Activated T-helper 17 cell treated with anti-CD3 and anti-CD28 coated beads, Interleukin-2, amount 50 U/mL, for 72 hours (primary cell): ENCODE measurements around the gene SELENOO. TPM values are rescaled to one million over a fixed set of nuclear protein-coding genes. Genes with fewer than 3 reads are reported as not detected.

Experiments used
- ATAC-seq: fragments of 150-1000 bp; cut with Tn5 transposase; replicated peaks from 2 replicates; pipeline ENCODE4 v1.10.0; 2021; ENCODE audit warnings: mild to moderate bottlenecking, moderate library complexity
- H3K27ac Mint-ChIP-seq: one replicate; pipeline ENCODE4 v1.8.0; 2022; ENCODE audit warnings: mixed read lengths
- H3K27me3 Mint-ChIP-seq: one replicate; pipeline ENCODE4 v1.8.0; 2022; ENCODE audit warnings: mixed read lengths
- H3K36me3 Mint-ChIP-seq: one replicate; pipeline ENCODE4 v1.8.0; 2022; ENCODE audit warnings: low read depth, mild to moderate bottlenecking, mixed read lengths
- H3K4me1 Mint-ChIP-seq: one replicate; pipeline ENCODE4 v1.8.0; 2022; ENCODE audit warnings: mixed read lengths
- H3K4me3 Mint-ChIP-seq: one replicate; pipeline ENCODE4 v1.8.0; 2022; ENCODE audit warnings: mild to moderate bottlenecking, mixed read lengths
- H3K9me3 Mint-ChIP-seq: one replicate; pipeline ENCODE4 v1.8.0; 2022; ENCODE audit warnings: mixed read lengths
- total RNA-seq, 2 donors: library from RNA; stranded (reverse); gene quantifications; one replicate each; pipeline ENCODE4 v1.2.3, GENCODE V29; 2022

SELENOO gene
- total RNA-seq, 2 donors from 2014 or later: 16.5 to 26.7 TPM

GRCh38 chr22:50260434-50260800 is 59.6 kb downstream of the SELENOO start:
- Mint-ChIP-seq H3K36me3 (no peaks in the 10 kb centered on the region), H3K4me1 (no peaks in the 10 kb centered on the region), H3K4me3 (no peak overlapping the region), H3K27ac (no peak overlapping the region), H3K27me3 (peaks cover 10% of the 10 kb centered on the region), H3K9me3 (no peaks in the 10 kb centered on the region)
- no peak for ATAC-seq

DNA sequence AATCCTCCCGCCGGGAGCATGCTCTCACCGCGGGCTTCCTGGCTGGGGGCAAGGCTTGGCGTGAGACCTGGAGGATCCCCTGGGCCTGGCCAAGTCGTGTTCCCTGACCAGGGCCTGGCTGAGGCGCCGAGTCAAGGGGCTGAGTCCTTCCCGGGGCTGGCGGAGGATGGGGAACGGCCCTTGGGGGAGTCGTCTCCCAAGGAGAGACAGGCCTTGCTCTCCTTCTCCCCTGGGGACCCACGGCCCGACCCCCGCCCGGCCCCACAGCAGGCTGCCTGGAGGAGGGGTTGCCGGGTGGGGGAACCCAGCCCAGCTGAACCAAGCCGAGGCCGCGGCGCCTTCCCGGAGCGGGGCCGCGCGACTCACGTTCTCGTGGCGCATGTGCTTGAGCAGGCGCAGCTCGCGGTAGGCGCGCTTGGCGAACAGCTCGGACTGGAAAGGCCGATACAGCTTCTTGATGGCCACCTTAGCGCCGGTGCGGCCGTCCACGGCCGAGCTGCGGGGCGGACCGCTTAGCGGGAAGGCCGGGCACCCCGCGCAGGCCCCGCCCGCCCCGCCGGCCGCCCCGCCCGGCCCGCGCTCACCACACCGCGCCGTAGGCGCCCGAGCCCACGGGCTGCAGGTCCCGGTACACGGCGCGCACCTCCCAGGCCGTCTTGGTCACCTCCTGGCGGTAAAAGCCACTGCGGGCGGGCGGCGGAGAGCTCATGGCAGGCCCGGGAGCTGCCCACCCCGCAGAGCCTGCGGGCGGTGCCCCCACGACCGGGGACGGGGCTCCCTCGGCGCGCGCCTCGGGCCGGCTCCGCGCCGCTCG is 60.2 kb downstream of the SELENOO start:
- Mint-ChIP-seq H3K36me3 (no peaks in the 10 kb centered on the region), H3K27ac (no peak overlapping the region), H3K4me1 (no peaks in the 10 kb centered on the region), H3K9me3 (no peaks in the 10 kb centered on the region), H3K27me3 (peaks cover 10% of the 10 kb centered on the region), H3K4me3 (no peak overlapping the region)
- ATAC-seq: peak; percentile 41

DNA sequence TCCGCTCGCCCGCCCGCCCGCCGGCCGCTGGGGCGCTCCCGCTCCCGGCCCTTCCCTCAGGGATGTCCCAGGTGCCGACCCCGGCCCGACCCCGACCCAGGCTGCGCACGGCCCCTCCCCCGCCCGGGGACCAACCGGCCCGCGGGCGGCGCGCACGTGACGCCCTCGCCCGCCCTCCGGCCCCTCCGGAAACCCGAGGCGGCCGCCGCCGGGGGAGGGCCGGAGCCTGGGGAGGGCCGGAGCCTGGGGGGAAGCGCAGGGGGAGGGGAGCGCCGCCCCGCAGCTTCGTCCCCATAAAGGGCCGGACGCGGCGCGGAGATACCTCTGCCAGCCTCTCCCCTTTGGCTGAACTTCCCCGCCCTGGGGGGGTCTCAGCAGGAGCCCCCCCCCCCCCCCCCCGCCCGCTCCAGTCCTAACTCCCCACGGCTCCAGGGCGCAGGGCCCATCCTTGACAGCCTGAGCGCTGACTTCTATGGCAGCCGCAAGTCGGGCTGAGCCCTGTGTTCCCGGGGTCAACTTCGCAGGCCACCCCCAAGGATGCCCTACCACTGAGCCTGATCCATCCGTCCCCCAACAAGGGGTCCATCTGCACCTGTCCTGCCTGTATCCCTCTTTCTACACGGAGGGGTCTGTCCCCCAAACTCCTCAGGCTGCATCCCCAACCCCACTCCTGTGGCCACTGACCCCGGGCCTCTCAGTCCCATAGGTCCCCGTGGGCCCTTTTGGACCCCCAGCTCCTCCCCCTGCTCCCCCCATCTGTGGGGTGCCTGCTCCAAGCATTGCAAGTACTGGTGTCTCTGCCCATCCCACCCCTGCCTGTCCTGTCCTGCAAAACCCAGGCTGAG is 61.0 kb downstream of the SELENOO start, which contains the start of gene MAPK12:
TSS of gene MAPK12 (minus strand) at position 69 of the 845 bp plus-strand sequence. CDS start 174 bp downstream, outside the sequence.
- Mint-ChIP-seq H3K9me3 (no peaks in the 10 kb centered on the region), H3K27me3 (peaks cover 10% of the 10 kb centered on the region), H3K4me1 (no peaks in the 10 kb centered on the region), H3K27ac (no peak within 1 kb of the TSS), H3K36me3 (no peaks in the 10 kb centered on the region), H3K4me3 (peak within 1 kb of the TSS; percentile 69)
- peak; percentile 25 for ATAC-seq

DNA sequence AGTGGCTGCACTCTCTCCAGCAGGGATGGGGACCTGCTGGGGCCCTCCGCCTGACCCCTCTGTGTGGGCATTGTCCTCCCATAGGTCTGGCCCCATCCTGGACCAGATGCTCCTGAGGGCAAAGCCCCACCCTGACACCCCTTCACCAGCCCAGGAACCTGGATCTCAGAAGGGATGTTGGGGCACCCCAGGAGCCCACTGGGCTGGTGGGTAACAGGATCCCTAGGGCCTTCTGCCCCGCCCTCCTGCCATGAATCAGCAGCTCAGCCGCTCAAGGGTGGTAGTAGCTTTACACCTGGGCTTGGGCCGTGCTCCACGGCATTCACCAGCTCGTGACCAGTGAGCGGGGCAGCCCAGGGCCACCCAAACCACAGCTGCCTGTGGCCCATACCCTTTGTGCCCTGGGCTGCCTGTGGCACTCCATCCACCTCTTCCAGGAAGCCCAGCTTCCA is 61.7 kb downstream of the SELENOO start:
- no peaks in the 10 kb centered on the region for H3K36me3 Mint-ChIP-seq
- no peak overlapping the region for H3K27ac Mint-ChIP-seq
- ATAC-seq: no peak
- H3K27me3 Mint-ChIP-seq: peaks cover 10% of the 10 kb centered on the region
- H3K4me3 Mint-ChIP-seq: peak overlapping the region; percentile 69
- no peaks in the 10 kb centered on the region for H3K4me1 Mint-ChIP-seq
- H3K9me3 Mint-ChIP-seq: no peaks in the 10 kb centered on the region

DNA sequence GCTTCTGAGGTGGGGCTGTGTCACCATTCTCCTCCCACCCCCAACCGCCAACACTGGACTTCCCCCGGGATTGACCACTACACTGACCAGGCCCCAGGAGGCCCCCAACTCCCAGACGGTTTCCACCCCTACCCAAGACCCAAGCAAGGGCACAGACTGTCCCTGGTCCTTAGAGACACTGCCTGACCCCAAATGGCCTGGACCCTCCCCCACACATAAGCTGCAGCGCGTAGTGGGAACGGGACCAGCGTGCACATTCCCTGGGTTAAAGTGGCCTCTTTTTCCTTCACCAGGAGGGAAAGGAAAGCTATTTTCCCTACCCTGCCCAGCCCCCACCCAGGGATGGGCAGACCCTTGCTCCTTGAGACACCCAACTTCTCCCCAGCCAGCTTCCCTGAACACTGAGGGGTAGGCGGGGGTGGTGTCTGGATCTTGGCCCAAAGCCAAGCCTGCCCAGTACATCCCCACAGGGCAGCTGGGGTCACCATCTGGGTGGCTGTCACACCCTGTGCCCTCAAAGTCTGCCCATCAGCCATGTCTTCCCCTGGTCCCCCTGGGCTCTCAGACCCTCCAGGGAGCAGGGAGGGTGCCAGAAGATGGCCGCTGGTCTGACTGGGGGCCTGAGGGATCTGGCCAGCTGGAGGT is 62.3 kb downstream of the SELENOO start:
- Mint-ChIP-seq H3K36me3 (no peaks in the 10 kb centered on the region), H3K9me3 (no peaks in the 10 kb centered on the region), H3K4me1 (no peaks in the 10 kb centered on the region), H3K4me3 (no peak overlapping the region), H3K27ac (no peak overlapping the region), H3K27me3 (peaks cover 10% of the 10 kb centered on the region)
- no peak for ATAC-seq

DNA sequence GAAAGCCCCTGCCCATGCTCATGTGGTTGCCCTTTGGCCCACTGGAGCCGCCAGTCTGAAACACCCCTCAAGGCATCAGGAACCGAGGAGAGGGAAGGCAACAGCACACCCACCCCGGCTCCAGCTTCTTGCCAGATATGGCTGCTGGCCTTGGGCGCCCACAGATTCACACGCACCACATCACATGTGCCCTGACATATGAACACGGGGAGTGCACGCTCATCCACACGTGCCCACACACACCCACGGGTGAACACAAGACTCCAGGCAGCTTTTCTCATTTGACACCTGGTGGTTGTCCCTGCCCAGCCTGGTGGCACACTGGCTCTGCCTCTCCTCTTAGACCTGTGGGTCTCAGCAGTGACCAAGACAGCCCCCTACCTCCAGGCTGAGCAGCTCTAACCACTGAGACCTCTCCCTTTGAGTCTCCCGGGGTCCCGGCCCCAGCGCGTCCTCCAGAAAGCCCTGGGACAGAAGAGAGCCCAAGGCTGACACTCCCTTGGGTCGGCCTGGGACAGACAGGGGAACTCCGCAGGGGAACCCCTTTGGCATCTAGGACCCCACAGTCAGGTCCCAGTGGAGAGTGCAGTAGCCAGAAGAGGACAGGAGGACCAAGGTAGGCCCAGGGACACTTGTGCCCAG is 63.4 kb downstream of the SELENOO start:
- H3K4me3 Mint-ChIP-seq: no peak overlapping the region
- ATAC-seq: no peak
- H3K4me1 Mint-ChIP-seq: no peaks in the 10 kb centered on the region
- H3K27me3 Mint-ChIP-seq: peaks cover 5% of the 10 kb centered on the region
- no peaks in the 10 kb centered on the region for H3K9me3 Mint-ChIP-seq
- H3K27ac Mint-ChIP-seq: no peak overlapping the region
- H3K36me3 Mint-ChIP-seq: no peaks in the 10 kb centered on the region

DNA sequence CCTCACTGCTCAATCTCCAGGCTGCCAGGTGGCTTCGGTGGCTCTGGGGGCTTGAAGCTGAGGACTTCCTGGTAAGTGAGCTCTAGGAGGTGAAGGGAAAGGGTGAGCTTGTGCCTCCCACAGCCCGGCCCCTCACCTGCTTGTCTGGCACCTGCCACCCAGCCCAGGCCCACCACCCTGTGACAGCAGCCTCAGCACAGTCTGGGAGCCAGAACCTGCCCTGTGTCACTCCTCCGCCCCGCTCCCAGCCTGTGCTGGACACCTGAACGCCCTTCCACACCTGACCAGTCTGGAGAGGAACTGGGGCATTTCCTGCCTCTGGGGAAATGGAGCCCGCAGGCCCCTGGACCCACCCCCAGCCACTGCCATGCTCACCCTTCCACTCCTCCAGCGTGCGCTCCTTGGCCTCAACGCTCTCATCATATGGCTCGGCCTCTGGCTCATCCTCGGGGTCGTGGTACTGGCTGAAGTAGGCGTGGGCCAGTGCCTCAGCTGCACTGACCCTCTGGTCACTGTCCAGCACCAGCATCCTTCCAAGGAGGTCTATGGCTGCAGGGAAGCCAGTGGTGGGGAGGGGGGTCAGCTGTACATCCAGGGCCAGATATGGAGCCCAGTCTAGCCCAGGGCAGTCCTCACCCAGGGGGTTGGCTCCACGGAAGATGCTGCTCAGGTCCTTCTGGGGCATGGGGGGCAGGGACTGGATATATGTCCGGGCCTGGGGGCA is 64.3 kb downstream of the SELENOO start:
- no peaks in the 10 kb centered on the region for H3K36me3 Mint-ChIP-seq
- H3K27ac Mint-ChIP-seq: no peak overlapping the region
- H3K27me3 Mint-ChIP-seq: peaks cover 5% of the 10 kb centered on the region
- no peak for ATAC-seq
- H3K4me1 Mint-ChIP-seq: no peaks in the 10 kb centered on the region
- H3K4me3 Mint-ChIP-seq: no peak overlapping the region
- no peaks in the 10 kb centered on the region for H3K9me3 Mint-ChIP-seq

DNA sequence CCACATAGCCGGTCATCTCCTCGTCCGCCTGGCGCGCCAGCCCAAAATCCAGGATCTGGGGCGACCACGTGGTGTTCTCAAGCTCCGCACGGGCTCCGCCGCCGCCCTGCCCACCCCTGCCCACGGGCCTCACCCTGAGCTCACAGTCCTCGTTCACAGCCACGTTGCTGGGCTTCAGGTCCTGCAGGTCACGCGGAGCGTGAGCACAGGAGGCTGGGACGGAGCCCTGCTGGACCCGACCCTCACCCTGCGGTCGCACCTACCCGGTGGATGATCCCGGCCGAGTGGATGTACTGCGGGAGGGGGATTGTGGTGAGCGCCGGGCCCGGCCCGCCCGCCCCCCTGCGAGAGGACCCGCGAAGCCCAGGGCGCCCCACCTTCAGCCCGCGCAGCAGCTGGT is 66.2 kb downstream of the SELENOO start:
- Mint-ChIP-seq H3K9me3 (no peaks in the 10 kb centered on the region), H3K27me3 (peaks cover 4% of the 10 kb centered on the region), H3K36me3 (no peaks in the 10 kb centered on the region), H3K27ac (no peak overlapping the region), H3K4me1 (no peaks in the 10 kb centered on the region), H3K4me3 (no peak overlapping the region)
- ATAC-seq: no peak

Other genes with a start within 250 kb of the SELENOO start
- gene PIM3, start 240.2 kb upstream of the SELENOO start, total RNA-seq: 100 to 1,000 TPM in 1 of 2 donors, 10 to 100 TPM in 1; 94.8 to 235 TPM
- gene IL17REL, start 188.2 kb upstream of the SELENOO start, total RNA-seq: under 1 TPM; 0.09 to 0.42 TPM
- gene TTLL8, start 142.7 kb upstream of the SELENOO start, total RNA-seq: not detected
- under 1 TPM in 1 of 2 donors, not detected in 1; 0.13 TPM for gene MLC1, start 115.6 kb upstream of the SELENOO start, total RNA-seq
- not detected for gene MOV10L1, start 111.0 kb upstream of the SELENOO start, total RNA-seq
- 10 to 100 TPM in 1 of 2 donors, 1 to 10 TPM in 1; 2.5 to 16.6 TPM for gene PANX2, start 30.3 kb upstream of the SELENOO start, total RNA-seq
- gene TRABD, start 15.1 kb upstream of the SELENOO start, total RNA-seq: 100 to 1,000 TPM in 1 of 2 donors, 10 to 100 TPM in 1; 70.1 to 116 TPM
- gene TUBGCP6, start 44.0 kb downstream of the SELENOO start, total RNA-seq: 10 to 100 TPM; 44.5 to 51.1 TPM
- 10 to 100 TPM; 66.4 to 67.5 TPM for gene HDAC10, start 50.3 kb downstream of the SELENOO start, total RNA-seq
- gene MAPK12, start 60.7 kb downstream of the SELENOO start, total RNA-seq: 10 to 100 TPM in 1 of 2 donors, 1 to 10 TPM in 1; 5.0 to 14.8 TPM
- gene MAPK11, start 69.4 kb downstream of the SELENOO start, total RNA-seq: 10 to 100 TPM; 20.9 to 21.7 TPM
- gene PLXNB2, start 106.6 kb downstream of the SELENOO start, total RNA-seq: 10 to 100 TPM; 29.1 to 30.4 TPM
- 1 to 10 TPM; 3.2 to 6.5 TPM for gene DENND6B, start 126.0 kb downstream of the SELENOO start, total RNA-seq
- 10 to 100 TPM; 45.6 to 46.6 TPM for gene PPP6R2, start 142.3 kb downstream of the SELENOO start, total RNA-seq